Skin epidermis (tissue), 12 donors: ENCODE measurements around the gene OTUD6A.

Experiments used
- H3K27ac ChIP-seq, 21 experiments: fragments of 200-600 bp; sonication (generic) in 11 of 21; one replicate each; pipeline ENCODE4 v1.5.0; 2020; ENCODE audit warnings: mild to moderate bottlenecking in 3 of 21, inconsistent platforms in 2 of 21, moderate library complexity in 2 of 21
- H3K4me3 ChIP-seq, 7 experiments: fragments of 200-600 bp; sonication (generic) in 2 of 7; one replicate each; pipeline ENCODE4 v1.5.0; 2020; ENCODE audit warnings: inconsistent platforms in 2 of 7, mild to moderate bottlenecking in 2 of 7, moderate library complexity in 1 of 7

The OTUD6A gene

DNA sequence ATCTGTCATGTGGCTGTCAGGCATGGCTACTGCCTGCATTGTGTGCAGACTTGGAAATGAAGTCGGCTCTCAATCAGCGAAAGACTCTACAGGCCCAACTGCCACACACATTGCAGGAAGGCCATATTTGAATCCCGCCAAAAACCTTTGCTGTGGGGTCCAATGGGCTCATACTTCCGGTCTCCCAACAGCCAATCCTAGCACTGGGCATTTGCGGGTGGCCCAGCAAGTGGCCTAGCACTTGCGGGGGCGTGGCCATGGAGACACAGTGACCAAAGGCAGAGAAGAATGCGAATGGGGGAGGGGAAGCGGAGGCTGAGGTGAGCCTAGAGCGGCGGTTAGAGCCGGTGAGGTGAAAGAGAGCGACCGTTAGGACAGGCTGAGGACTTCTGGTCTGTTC, at the start of gene OTUD6A:
TSS of gene OTUD6A (plus strand) at position 382 of the 400 bp plus-strand sequence. CDS start 68 bp downstream, outside the sequence.
- Histone ChIP-seq H3K27ac (no peak within 1 kb of the TSS), H3K4me3 (no peak within 1 kb of the TSS)

DNA sequence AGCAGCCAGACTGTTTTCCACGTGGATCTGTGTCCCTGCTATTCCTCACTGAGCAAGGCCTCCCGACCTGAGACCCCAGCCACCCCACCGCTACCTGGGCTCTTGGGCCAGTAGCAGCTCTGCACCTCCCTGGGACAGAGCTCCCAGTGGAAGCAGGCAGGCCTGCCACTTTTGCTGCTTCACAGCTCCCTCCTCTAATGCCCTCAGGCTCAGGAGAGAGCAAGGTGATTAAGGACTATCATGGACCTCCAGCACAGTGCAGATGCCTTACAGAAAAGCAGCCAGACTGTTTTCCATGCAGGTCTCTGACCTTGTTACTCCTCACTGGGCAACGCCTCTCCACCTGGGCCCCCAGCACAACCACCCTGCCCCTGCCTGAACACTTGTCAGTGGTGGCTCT, 49.5 kb upstream of the OTUD6A start:
- Histone ChIP-seq H3K27ac (no peak overlapping the region), H3K4me3 (no peak overlapping the region)

- no peak overlapping the region for H3K4me3 ChIP-seq
- no peak overlapping the region for H3K27ac ChIP-seq
Measured at GRCh38 chrX:70013466-70014381, 48.5 kb upstream of the OTUD6A start.

- Histone ChIP-seq H3K27ac (no peak overlapping the region), H3K4me3 (no peak overlapping the region)
Measured at GRCh38 chrX:70016513-70016912, 45.7 kb upstream of the OTUD6A start.

DNA sequence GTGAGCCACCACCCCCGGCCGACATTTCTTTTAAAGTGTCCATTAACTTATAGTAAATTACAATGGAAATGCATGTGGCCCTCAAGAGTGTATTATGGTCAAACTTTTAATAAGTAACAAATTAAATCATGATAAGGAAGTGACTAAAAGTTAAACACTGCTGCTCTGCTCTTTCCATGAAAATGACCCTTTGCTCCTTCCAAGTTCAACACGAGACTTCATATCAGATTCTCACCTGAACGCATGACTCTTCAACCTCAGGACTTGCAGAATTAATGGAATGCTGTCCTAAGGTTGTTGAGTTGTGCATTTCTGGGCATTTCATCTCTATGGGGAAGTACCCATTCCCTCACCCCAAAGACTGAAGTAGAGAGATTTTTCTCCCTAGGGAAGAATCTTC, 39.6 kb upstream of the OTUD6A start:
- Histone ChIP-seq H3K4me3 (no peak overlapping the region), H3K27ac (no peak overlapping the region)

DNA sequence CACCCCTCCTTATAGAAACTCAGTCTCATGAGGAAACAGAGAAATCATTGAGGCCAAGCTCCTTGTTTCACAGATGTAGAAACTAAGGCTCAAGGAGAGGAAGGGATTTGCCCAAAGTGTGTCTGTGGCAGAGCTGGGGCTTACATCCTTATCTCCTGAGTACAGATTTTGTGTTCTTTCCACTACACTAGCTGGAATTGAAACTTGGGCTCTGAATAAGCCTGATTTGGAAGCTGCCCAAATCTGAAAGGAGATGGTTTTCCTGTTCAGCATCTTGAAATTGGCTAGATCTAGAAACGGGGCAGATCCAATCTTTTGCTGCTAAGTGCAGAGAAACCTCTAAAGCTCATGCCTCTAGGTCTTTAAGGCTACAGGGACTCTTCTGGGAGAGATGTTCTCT, 36.8 kb upstream of the OTUD6A start:
- no peak overlapping the region for H3K4me3 ChIP-seq

GRCh38 chrX:70026112-70026850, 36.0 kb upstream of the OTUD6A start:
- Histone ChIP-seq H3K4me3 (no peak overlapping the region), H3K27ac (no peak overlapping the region)

More for the DNA sequence above, 36.8 kb upstream of the OTUD6A start:
- no peak overlapping the region for H3K27ac ChIP-seq

DNA sequence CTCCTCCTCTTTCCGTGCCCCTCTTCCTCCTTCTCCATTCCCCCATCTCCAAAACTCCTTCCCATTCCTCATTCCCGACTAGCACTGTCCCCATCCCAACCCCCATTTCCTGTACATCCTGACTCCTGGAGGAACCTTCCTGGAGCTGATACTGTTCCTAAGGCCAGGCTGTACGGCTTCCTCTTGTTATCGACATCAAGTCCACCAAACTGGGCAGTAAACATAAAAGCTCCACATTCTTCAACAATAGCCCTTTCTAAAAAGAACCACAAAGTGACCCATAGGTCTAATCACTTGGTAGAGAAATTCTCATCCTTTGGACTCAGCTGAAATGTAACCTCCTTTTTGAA, 35.4 kb upstream of the OTUD6A start:
- Histone ChIP-seq H3K27ac (no peak overlapping the region), H3K4me3 (no peak overlapping the region)

- H3K27ac ChIP-seq, result no peak overlapping the region
- H3K4me3 ChIP-seq, result no peak overlapping the region
Measured at GRCh38 chrX:70029863-70030262, 32.4 kb upstream of the OTUD6A start.

DNA sequence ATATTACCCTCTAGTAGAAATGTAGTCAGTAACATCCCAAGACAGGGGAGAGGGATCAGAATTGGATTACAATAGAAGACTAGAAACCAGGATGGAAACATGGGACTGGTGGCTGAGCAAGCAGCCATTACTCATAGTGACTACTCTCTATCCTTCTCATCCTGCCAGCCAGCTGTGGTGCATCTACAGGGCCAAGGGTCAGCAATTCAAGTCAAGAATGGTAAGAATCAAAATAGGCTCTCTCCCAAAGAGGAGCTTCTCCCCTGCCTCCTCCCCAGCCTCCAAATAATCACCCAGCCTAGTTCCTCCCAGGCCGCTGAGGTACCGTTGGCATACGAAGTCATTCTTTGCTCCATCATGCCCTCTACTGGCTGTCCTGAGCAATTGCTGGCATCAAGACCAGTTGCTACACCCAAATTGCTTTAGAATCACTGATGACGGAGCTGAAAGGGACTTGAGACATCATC, 31.9 kb upstream of the OTUD6A start:
- no peak overlapping the region for H3K4me3 ChIP-seq
- no peak overlapping the region for H3K27ac ChIP-seq

DNA sequence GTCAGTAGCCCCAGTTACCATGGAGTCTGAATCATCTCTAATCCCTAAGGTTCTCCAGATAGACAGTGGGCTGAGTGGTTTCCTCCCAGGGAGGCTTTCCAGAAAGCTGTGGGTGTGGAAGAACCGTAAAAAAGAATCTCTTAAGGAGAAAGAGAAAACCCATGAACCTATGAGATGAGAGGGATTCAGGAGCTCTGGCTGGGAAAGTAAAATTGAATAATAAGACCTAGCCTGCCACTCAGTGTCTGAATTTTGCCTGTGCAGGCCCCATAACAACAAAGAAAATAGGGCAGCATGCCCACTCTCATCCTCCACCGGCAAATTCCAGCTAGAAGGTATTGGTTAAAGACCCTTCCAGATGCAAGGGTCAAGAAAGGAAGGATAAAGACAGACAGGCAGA, 29.5 kb upstream of the OTUD6A start:
- Histone ChIP-seq H3K27ac (no peak overlapping the region), H3K4me3 (no peak overlapping the region)

- Histone ChIP-seq H3K4me3 (no peak overlapping the region), H3K27ac (no peak overlapping the region)
Measured at GRCh38 chrX:70033348-70034051, 28.8 kb upstream of the OTUD6A start.

DNA sequence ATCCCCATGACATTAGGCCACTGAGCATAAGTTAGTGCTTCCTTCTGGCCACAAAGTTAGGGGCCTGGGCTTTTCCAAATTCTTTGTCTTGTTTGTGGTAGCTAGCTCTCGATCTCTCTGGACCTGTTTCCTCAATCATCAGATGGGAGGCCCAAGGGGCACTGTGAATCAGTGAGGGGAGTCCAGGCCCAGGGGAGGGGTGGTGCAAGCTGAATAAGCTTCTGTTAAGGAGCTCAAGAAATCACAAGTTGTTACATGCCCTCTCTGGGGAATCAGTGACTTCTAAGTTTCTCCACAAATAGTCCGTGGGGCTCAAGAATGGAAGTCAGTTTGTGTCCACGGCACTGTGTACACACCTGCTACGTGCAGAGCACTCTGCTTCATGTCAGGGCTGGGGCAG, 27.6 kb upstream of the OTUD6A start:
- H3K27ac ChIP-seq, result no peak overlapping the region
- H3K4me3 ChIP-seq, result no peak overlapping the region

DNA sequence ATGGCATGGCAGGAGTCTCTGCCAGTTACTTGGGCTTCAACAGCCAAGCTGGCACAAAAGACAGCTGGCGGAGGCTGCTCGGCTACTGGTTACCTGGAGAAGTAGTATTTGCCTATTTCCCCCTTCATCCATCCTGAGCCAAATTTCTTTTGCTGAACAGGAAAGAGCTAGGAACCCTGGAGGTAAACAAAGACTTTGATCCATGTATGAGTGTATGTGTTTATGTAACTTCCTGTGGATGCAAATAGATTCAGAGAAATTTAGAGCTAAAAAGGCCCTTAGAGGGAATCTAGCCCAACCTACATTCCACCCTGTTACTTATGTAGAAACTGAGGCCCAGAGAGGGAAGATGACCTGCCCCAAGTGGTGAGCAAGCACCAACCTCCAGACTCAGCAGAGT, 23.7 kb upstream of the OTUD6A start:
- H3K4me3 ChIP-seq, result no peak overlapping the region
- no peak overlapping the region for H3K27ac ChIP-seq

- no peak overlapping the region for H3K27ac ChIP-seq
- H3K4me3 ChIP-seq, result no peak overlapping the region
Measured at GRCh38 chrX:70038951-70039350, 23.3 kb upstream of the OTUD6A start.

DNA sequence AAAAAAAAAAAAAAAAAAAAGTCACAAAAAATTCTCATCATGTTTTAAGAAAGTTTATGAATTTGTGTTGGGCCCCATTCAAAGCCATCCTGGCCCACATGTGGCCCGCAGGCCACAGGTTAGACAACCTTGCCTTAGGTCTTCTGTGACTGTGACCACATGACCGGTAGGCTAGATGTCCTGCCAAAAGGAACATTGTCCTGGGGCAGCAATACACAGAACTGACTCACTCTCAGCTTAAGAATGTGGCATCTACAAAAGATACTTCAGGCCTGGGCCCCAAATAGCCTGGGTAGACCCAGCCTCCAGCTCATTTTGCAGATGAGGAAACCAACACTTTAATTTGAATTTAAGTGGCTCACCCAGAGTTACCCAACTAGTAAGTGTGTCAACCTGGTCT, 22.5 kb upstream of the OTUD6A start:
- Histone ChIP-seq H3K4me3 (no peak overlapping the region), H3K27ac (no peak overlapping the region)

- H3K27ac ChIP-seq, result no peak overlapping the region
- H3K4me3 ChIP-seq, result no peak overlapping the region
Measured at GRCh38 chrX:70041993-70042392, 20.3 kb upstream of the OTUD6A start.

- Histone ChIP-seq H3K4me3 (no peak overlapping the region), H3K27ac (no peak overlapping the region)
Measured at GRCh38 chrX:70042399-70043371, 19.6 kb upstream of the OTUD6A start.

DNA sequence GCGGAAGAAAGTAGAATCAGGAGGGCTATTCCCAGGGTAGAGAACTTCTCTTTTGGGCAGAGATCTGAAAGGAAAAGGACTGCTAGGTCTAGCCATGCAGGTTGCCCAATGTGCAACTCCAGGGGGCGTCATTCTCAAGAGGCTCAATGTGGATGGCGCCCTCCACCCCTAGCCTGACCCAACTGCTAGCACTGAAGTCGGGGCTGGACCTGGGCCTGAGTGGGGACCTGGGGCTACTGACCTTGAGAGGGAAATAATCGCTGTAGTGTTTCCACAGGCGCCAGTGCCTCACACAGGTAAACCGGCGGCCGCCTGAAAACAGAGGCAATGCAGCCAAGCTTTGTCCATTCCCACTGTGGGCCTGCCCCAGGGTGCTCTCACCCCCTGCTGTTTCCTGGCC, 18.6 kb upstream of the OTUD6A start:
- no peak overlapping the region for H3K27ac ChIP-seq

More for the DNA sequence above, 18.6 kb upstream of the OTUD6A start:
- H3K4me3 ChIP-seq, result no peak overlapping the region
